Neural cell (in vitro differentiated cells): ENCODE results near the gene PHLDB1. TPM values are rescaled to one million over a fixed set of nuclear protein-coding genes. Genes with fewer than 3 reads are reported as not detected.

Experiments
- H2AFZ ChIP-seq: fragments of 200-600, 300-800 bp; sonication (generic), shearing (Covaris generic); 2 replicates; pipeline ENCODE4 v1.6.0; 2014; ENCODE audit warnings: low read depth, mild to moderate bottlenecking, antibody characterized with exemption, low read length, moderate library complexity
- H3F3A ChIP-seq: fragments of 200-600 bp; shearing (Covaris generic); 2 replicates; pipeline ENCODE4 v1.6.1; 2016; ENCODE audit warnings: mild to moderate bottlenecking, moderate library complexity, mixed read lengths, antibody characterized with exemption, low read length; ENCODE audit not compliant: insufficient read depth, poor library complexity, severe bottlenecking
- H3K27ac ChIP-seq: fragments of 200-600, 300-800 bp; sonication (generic), shearing (Covaris generic); 2 replicates; pipeline ENCODE4 v1.5.1; 2014; ENCODE audit warnings: mild to moderate bottlenecking, low read length, moderate library complexity
- H3K27me3 ChIP-seq: fragments of 300-800, 200-600 bp; sonication (generic), shearing (Covaris generic); 2 replicates; pipeline ENCODE4 v1.6.0; 2014; ENCODE audit warnings: mild to moderate bottlenecking, low read depth, low read length, moderate library complexity; ENCODE audit not compliant: insufficient read depth
- H3K36me3 ChIP-seq: fragments of 300-800, 200-600 bp; sonication (generic), shearing (Covaris generic); 2 replicates; pipeline ENCODE4 v1.5.1; 2014; ENCODE audit warnings: mild to moderate bottlenecking, antibody characterized with exemption, low read length, moderate library complexity; ENCODE audit not compliant: insufficient read depth
- H3K4me2 ChIP-seq: fragments of 300-800, 200-600 bp; sonication (generic), shearing (Covaris generic); 2 replicates; pipeline ENCODE4 v1.6.0; 2014; ENCODE audit warnings: mild to moderate bottlenecking, low read length
- H3K4me3 ChIP-seq: fragments of 300-800, 200-600 bp; sonication (generic), shearing (Covaris generic); 2 replicates; pipeline ENCODE4 v1.5.1; 2014; ENCODE audit warnings: mild to moderate bottlenecking, low read length, moderate library complexity
- H3K79me2 ChIP-seq: fragments of 200-600 bp; shearing (Covaris generic); replicated peaks from 2 replicates; pipeline ENCODE4 v1.6.0; 2014; ENCODE audit warnings: mild to moderate bottlenecking, low read length, moderate library complexity; ENCODE audit not compliant: insufficient read depth
- H3K9ac ChIP-seq: fragments of 300-800, 200-600 bp; sonication (generic), shearing (Covaris generic); 2 replicates; pipeline ENCODE4 v1.6.1; 2016; ENCODE audit warnings: mild to moderate bottlenecking, low read length, mixed read lengths
- H3K9me2 ChIP-seq: fragments of 200-600 bp; shearing (Covaris generic); 2 replicates; pipeline ENCODE4 v1.6.1; 2016; ENCODE audit warnings: mild to moderate bottlenecking, low read length, mixed read lengths; ENCODE audit not compliant: insufficient read depth
- H3K9me3 ChIP-seq: fragments of 200-600, 300-800 bp; sonication (generic), shearing (Covaris generic); 2 replicates; pipeline ENCODE4 v1.6.1; 2016; ENCODE audit warnings: mild to moderate bottlenecking, mixed run types, low read length, moderate library complexity, mixed read lengths
- H4K20me1 ChIP-seq: fragments of 200-600 bp; shearing (Covaris generic); 2 replicates; pipeline ENCODE4 v1.6.1; 2016; ENCODE audit warnings: mild to moderate bottlenecking, mixed run types; ENCODE audit not compliant: insufficient read depth
- CTCF ChIP-seq: fragments of 450-650 bp; IDR thresholded peaks from 2 replicates; pipeline ENCODE4 v1.5.1; 2014; ENCODE audit warnings: antibody characterized with exemption, mild to moderate bottlenecking, moderate library complexity; ENCODE audit not compliant: poor library complexity, severe bottlenecking
- EP300 ChIP-seq: fragments of 450-650 bp; conservative IDR thresholded peaks from 2 replicates; pipeline ENCODE4 v1.6.1; 2014; ENCODE audit warnings: antibody characterized with exemption, mild to moderate bottlenecking, moderate library complexity; ENCODE audit not compliant: poor library complexity, severe bottlenecking
- POLR2AphosphoS5 ChIP-seq: IDR thresholded peaks from 2 replicates; pipeline ENCODE4 v1.6.1; 2012
- RAD21 ChIP-seq: fragments of 450-650 bp; conservative IDR thresholded peaks from 2 replicates; pipeline ENCODE4 v1.6.1; 2014; ENCODE audit warnings: antibody characterized with exemption, mild to moderate bottlenecking, moderate library complexity
- REST ChIP-seq: IDR thresholded peaks from 2 replicates; pipeline ENCODE4 v1.6.1; 2012; ENCODE audit warnings: borderline replicate concordance
- SMC3 ChIP-seq: fragments of 450-650 bp; conservative IDR thresholded peaks from 2 replicates; pipeline ENCODE4 v1.6.1; 2014; ENCODE audit warnings: antibody characterized with exemption, mild to moderate bottlenecking, moderate library complexity; ENCODE audit not compliant: poor library complexity
- TAF1 ChIP-seq: IDR thresholded peaks from 2 replicates; pipeline ENCODE4 v1.6.1; 2012; ENCODE audit warnings: low read depth
- polyA plus RNA-seq: library from polyadenylated mRNA; depleted of rRNA; stranded (reverse); fragments of >200 nt; gene quantifications from 2 replicates; pipeline ENCODE4 v1.2.3, GENCODE V29; 2014

Gene PHLDB1
- polyA plus RNA-seq, 1 donor from 2014 or later, result 114 TPM

- Histone ChIP-seq H3F3A (no peaks in the 10 kb centered on the region), H3K36me3 (peaks cover 7% of the 10 kb centered on the region), H3K27me3 (no peaks in the 10 kb centered on the region), H4K20me1 (no peaks in the 10 kb centered on the region), H3K9ac (no peak overlapping the region), H3K9me2 (no peaks in the 10 kb centered on the region), H3K9me3 (no peaks in the 10 kb centered on the region), H3K79me2 (peaks cover 2% of the 10 kb centered on the region), H3K4me3 (no peak overlapping the region), H3K27ac (no peak overlapping the region), H2AFZ (no peak overlapping the region), H3K4me2 (no peak overlapping the region)
- TF ChIP-seq POLR2AphosphoS5 (no peak), EP300 (no peak)
Measured at GRCh38 chr11:118628432-118628831, 21.0 kb downstream of the PHLDB1 start.

GRCh38 chr11:118628861-118629549 lies 21.6 kb downstream of the PHLDB1 start:
- Histone ChIP-seq H2AFZ (no peak overlapping the region), H3K9ac (no peak overlapping the region), H3K27ac (no peak overlapping the region), H3K4me3 (no peak overlapping the region), H3K27me3 (no peaks in the 10 kb centered on the region), H3K36me3 (peaks cover 7% of the 10 kb centered on the region), H3K9me3 (no peaks in the 10 kb centered on the region), H3K4me2 (no peak overlapping the region), H4K20me1 (no peaks in the 10 kb centered on the region), H3K9me2 (no peaks in the 10 kb centered on the region), H3K79me2 (no peaks in the 10 kb centered on the region), H3F3A (no peaks in the 10 kb centered on the region)
- TF ChIP-seq RAD21, result no peak

GRCh38 chr11:118629761-118630661 lies 22.6 kb downstream of the PHLDB1 start:
- H3K4me2 ChIP-seq, result no peak overlapping the region
- peaks cover 7% of the 10 kb centered on the region for H3K36me3 ChIP-seq
- no peaks in the 10 kb centered on the region for H3K79me2 ChIP-seq
- H3K9ac ChIP-seq, result no peak overlapping the region
- H4K20me1 ChIP-seq, result no peaks in the 10 kb centered on the region
- no peaks in the 10 kb centered on the region for H3K27me3 ChIP-seq
- no peaks in the 10 kb centered on the region for H3K9me2 ChIP-seq
- H3F3A ChIP-seq, result no peaks in the 10 kb centered on the region
- TF ChIP-seq REST (no peak), EP300 (no peak), CTCF (no peak), POLR2AphosphoS5 (no peak), RAD21 (no peak), TAF1 (no peak), SMC3 (no peak)
- H3K4me3 ChIP-seq, result no peak overlapping the region
- H3K9me3 ChIP-seq, result no peaks in the 10 kb centered on the region
- no peak overlapping the region for H3K27ac ChIP-seq
- no peak overlapping the region for H2AFZ ChIP-seq
